IMR-90 (cell line): ENCODE measurements around the gene PHC3. TPM values are rescaled to one million over a fixed set of nuclear protein-coding genes. Genes with fewer than 3 reads are reported as not detected.

ENCODE experiments used
- ATAC-seq: fragments of 200-7000 bp; cut with Tn5 transposase; 2 replicates; pipeline ENCODE4 v1.9.1; 2020; ENCODE audit warnings: low read depth, mild to moderate bottlenecking, moderate library complexity
- BruUV-seq: library from RNA; stranded (reverse); fragments of 400-500 nt; replicated peaks from 2 replicates; lab custom pipeline; 2021; lab: Mats Ljungman, UMichigan
- CTCF ChIA-PET: fragments of 300-600 bp; formaldehyde crosslinking; extraction: SDS; loops from one replicate; lab custom pipeline; 2021; ENCODE audit warnings: antibody characterized with exemption; lab: Yijun Ruan, JAX
- POLR2A ChIA-PET: fragments of 300-600 bp; sonication (Branson Sonifier 250); formaldehyde crosslinking; loops from one replicate; lab custom pipeline; 2022; ENCODE audit warnings: antibody characterized with exemption; ENCODE audit not compliant: unreplicated experiment; lab: Charles Lee
- DNase-seq: peaks from one replicate; pipeline ENCODE4 v3.0.0; 2013
- H2AFZ ChIP-seq: replicated peaks from 2 replicates; pipeline ENCODE3; 2013; ENCODE audit warnings: low read length, mild to moderate bottlenecking; ENCODE audit not compliant: poor library complexity
- H2AK5ac ChIP-seq: 2 replicates; pipeline ENCODE4 v1.6.1; 2013; ENCODE audit warnings: low read depth, low read length, inconsistent platforms
- H2AK9ac ChIP-seq: replicated peaks from 2 replicates; pipeline ENCODE3; 2013; ENCODE audit warnings: mild to moderate bottlenecking, low read depth, low read length, moderate library complexity; ENCODE audit not compliant: poor library complexity
- H2BK120ac ChIP-seq: 2 replicates; pipeline ENCODE4 v1.6.1; 2013; ENCODE audit warnings: low read depth, low read length, inconsistent platforms
- H2BK15ac ChIP-seq: 3 replicates; pipeline ENCODE4 v1.6.1; 2013; ENCODE audit warnings: low read depth, low read length, inconsistent platforms
- H2BK20ac ChIP-seq: 2 replicates; pipeline ENCODE4 v1.6.1; 2013; ENCODE audit warnings: low read depth, mild to moderate bottlenecking, inconsistent platforms, low read length, moderate library complexity
- H2BK5ac ChIP-seq: 2 replicates; pipeline ENCODE4 v1.6.1; 2013; ENCODE audit warnings: mild to moderate bottlenecking, low read depth, low read length, inconsistent platforms; ENCODE audit not compliant: poor library complexity, severe bottlenecking
- H3K14ac ChIP-seq: replicated peaks from 2 replicates; pipeline ENCODE4 v1.6.1; 2013; ENCODE audit warnings: low read depth, low read length, inconsistent platforms
- H3K18ac ChIP-seq: 2 replicates; pipeline ENCODE4 v1.6.1; 2013; ENCODE audit warnings: low read depth, low read length, control low read depth
- H3K23ac ChIP-seq: 2 replicates; pipeline ENCODE4 v1.6.1; 2013; ENCODE audit warnings: low read depth, low read length, inconsistent platforms
- H3K27ac ChIP-seq: 2 replicates; pipeline ENCODE4 v1.5.1; 2013; ENCODE audit warnings: mild to moderate bottlenecking, control low read depth, low read length; ENCODE audit not compliant: insufficient read depth
- H3K27me3 ChIP-seq: 2 replicates; pipeline ENCODE4 v1.6.1; 2013; ENCODE audit warnings: low read length; ENCODE audit not compliant: control insufficient read depth, insufficient read depth
- H3K36me3 ChIP-seq: 2 replicates; pipeline ENCODE4 v1.6.1; 2013; ENCODE audit warnings: low read length, mixed read lengths; ENCODE audit not compliant: control insufficient read depth, insufficient read depth
- H3K4ac ChIP-seq: 2 replicates; pipeline ENCODE4 v1.6.1; 2013; ENCODE audit warnings: low read depth, low read length, inconsistent platforms
- H3K4me1 ChIP-seq: 2 replicates; pipeline ENCODE4 v1.6.1; 2013; ENCODE audit warnings: low read length, mixed read lengths; ENCODE audit not compliant: control insufficient read depth, insufficient read depth
- H3K4me2 ChIP-seq: 2 replicates; pipeline ENCODE4 v1.6.1; 2013; ENCODE audit warnings: low read depth, mild to moderate bottlenecking, control low read depth, low read length, moderate library complexity
- H3K4me3 ChIP-seq: 2 replicates; pipeline ENCODE4 v1.5.1; 2013; ENCODE audit warnings: low read depth, mild to moderate bottlenecking, control low read depth, low read length, moderate library complexity; ENCODE audit not compliant: insufficient read depth
- H3K56ac ChIP-seq: 2 replicates; pipeline ENCODE4 v1.6.1; 2013; ENCODE audit warnings: low read length, inconsistent platforms; ENCODE audit not compliant: insufficient read depth; ENCODE audit errors: extremely low read depth
- H3K79me1 ChIP-seq, 2 experiments: 2 replicates each; pipeline ENCODE4 v1.6.1; 2013; ENCODE audit warnings: low read length in 2 of 2, inconsistent platforms in 1 of 2, low read depth in 1 of 2
- H3K9ac ChIP-seq: 2 replicates; pipeline ENCODE4 v1.6.1; 2013; ENCODE audit warnings: low read depth, low read length, control low read depth
- H3K9me1 ChIP-seq: 2 replicates; pipeline ENCODE4 v1.6.1; 2013; ENCODE audit warnings: low read length, inconsistent platforms; ENCODE audit not compliant: insufficient read depth
- H3K9me3 ChIP-seq: 2 replicates; pipeline ENCODE4 v1.6.1; 2013; ENCODE audit warnings: low read length; ENCODE audit not compliant: control insufficient read depth, insufficient read depth
- H4K20me1 ChIP-seq: 2 replicates; pipeline ENCODE4 v1.6.1; 2013; ENCODE audit warnings: low read length, inconsistent platforms; ENCODE audit not compliant: insufficient read depth
- H4K5ac ChIP-seq: 2 replicates; pipeline ENCODE4 v1.6.1; 2013; ENCODE audit warnings: mild to moderate bottlenecking, low read depth, low read length, control low read depth
- H4K8ac ChIP-seq, 2 experiments: 2 replicates each; pipeline ENCODE4 v1.6.1; 2013; ENCODE audit warnings: low read depth in 2 of 2, low read length in 2 of 2, control low read depth in 1 of 2, inconsistent platforms in 1 of 2
- H4K91ac ChIP-seq: 2 replicates; pipeline ENCODE4 v1.6.1; 2013; ENCODE audit warnings: low read depth, low read length, inconsistent platforms; ENCODE audit not compliant: insufficient read depth
- BHLHE40 ChIP-seq: fragments of 150-350 bp; IDR thresholded peaks from 2 replicates; pipeline ENCODE4 v1.6.1; 2016; ENCODE audit warnings: mild to moderate bottlenecking, low read depth, low read length
- CEBPB ChIP-seq: IDR thresholded peaks from 2 replicates; pipeline ENCODE4 v1.6.1; 2012; ENCODE audit warnings: low read depth, low read length, improper control_type of control experiment
- CHD1 ChIP-seq: IDR thresholded peaks from 2 replicates; pipeline ENCODE4 v1.6.1; 2012; ENCODE audit warnings: low read depth, low read length, improper control_type of control experiment
- CTCF ChIP-seq: conservative IDR thresholded peaks from 2 replicates; pipeline ENCODE4 v1.5.1; 2012; ENCODE audit warnings: mild to moderate bottlenecking, low read depth, low read length, improper control_type of control experiment
- ELK1 ChIP-seq: fragments of 150-350 bp; IDR thresholded peaks from 2 replicates; pipeline ENCODE4 v1.6.1; 2016; ENCODE audit warnings: low read depth, mild to moderate bottlenecking, low read length, moderate library complexity, borderline replicate concordance
- FOS ChIP-seq: fragments of 150-350 bp; IDR thresholded peaks from 2 replicates; pipeline ENCODE4 v1.6.1; 2016; ENCODE audit warnings: low read depth, low read length
- MAFK ChIP-seq: IDR thresholded peaks from 2 replicates; pipeline ENCODE4 v1.6.1; 2012; ENCODE audit warnings: low read depth, low read length, improper control_type of control experiment
- MAZ ChIP-seq: IDR thresholded peaks from 2 replicates; pipeline ENCODE4 v1.6.1; 2012; ENCODE audit warnings: low read depth, mild to moderate bottlenecking, low read length, improper control_type of control experiment, moderate library complexity, borderline replicate concordance
- MXI1 ChIP-seq: IDR thresholded peaks from 2 replicates; pipeline ENCODE4 v1.6.1; 2012; ENCODE audit warnings: low read depth, mild to moderate bottlenecking, low read length, moderate library complexity, borderline replicate concordance
- NFE2L2 ChIP-seq: fragments of 150-350 bp; IDR thresholded peaks from 2 replicates; pipeline ENCODE4 v1.6.1; 2016; ENCODE audit warnings: low read depth, mild to moderate bottlenecking, low read length
- POLR2A ChIP-seq: IDR thresholded peaks from 2 replicates; pipeline ENCODE4 v1.6.1; 2012; ENCODE audit warnings: mild to moderate bottlenecking, low read depth, low read length
- RAD21 ChIP-seq: IDR thresholded peaks from 2 replicates; pipeline ENCODE4 v1.6.1; 2012; ENCODE audit warnings: low read length, improper control_type of control experiment
- RCOR1 ChIP-seq: IDR thresholded peaks from 2 replicates; pipeline ENCODE4 v1.6.1; 2012; ENCODE audit warnings: mild to moderate bottlenecking, low read length, improper control_type of control experiment; ENCODE audit not compliant: insufficient replicate concordance
- RFX5 ChIP-seq: IDR thresholded peaks from 2 replicates; pipeline ENCODE4 v1.8.0; 2012; ENCODE audit warnings: low read depth, mild to moderate bottlenecking, low read length, moderate library complexity
- SMC3 ChIP-seq: fragments of 150-350 bp; IDR thresholded peaks from 2 replicates; pipeline ENCODE4 v1.6.1; 2016; ENCODE audit warnings: low read depth, mild to moderate bottlenecking, antibody characterized with exemption, low read length, moderate library complexity
- USF2 ChIP-seq: fragments of 150-350 bp; IDR thresholded peaks from 2 replicates; pipeline ENCODE4 v1.6.1; 2017; ENCODE audit warnings: mild to moderate bottlenecking, antibody characterized with exemption, low read length, low read depth
- WGBS, 2 experiments: methylation state at CpG; one replicate each; pipeline versions ENCODE4 v1.1.5 to v1.1.7; 2013; ENCODE audit warnings: missing lambda C conversion rate in 2 of 2; ENCODE audit not compliant: insufficient read length in 1 of 2; ENCODE audit errors: extremely low coverage in 2 of 2; 5-methylcytosine and 5-hydroxymethylcytosine counted together
- dilution Hi-C: fragments of 300-500 bp; cut with HindIII; formaldehyde crosslinking; loops from one replicate; pipeline ENCODE4 v1.14.3; 2018; ENCODE audit warnings: low sequenced_read_pairs; ENCODE audit not compliant: unreplicated experiment
- in situ Hi-C: fragments of 300-500 bp; cut with MboI; formaldehyde crosslinking; loops from 3 replicates; pipeline ENCODE4 v1.14.3; 2019; ENCODE audit warnings: low sequenced_read_pairs, inconsistent platforms, mixed read lengths
- intact Hi-C: fragments of 100-400 bp; cut with micrococcal nuclease; formaldehyde crosslinking; loops from 2 replicates; pipeline ENCODE4 v1.10.0; 2022
- polyA plus RNA-seq, 3 experiments: library from polyadenylated mRNA; depleted of rRNA; stranded (reverse); fragments of >200 nt; gene quantifications; 2 replicates each; pipeline ENCODE4 v1.2.3, GENCODE V29; 2012; ENCODE audit warnings: low replicate concordance in 1 of 3
- total RNA-seq: library from RNA; depleted of rRNA; stranded (reverse); fragments of >200 nt; gene quantifications from 2 replicates; pipeline ENCODE4 v1.2.3, GENCODE V29; 2012

Gene PHC3
- total and polyA plus RNA-seq, 2 of the 4 experiments (the other 2 are of a cell fraction) = 18.3 to 26.3 TPM

- Histone ChIP-seq H2AFZ (peak overlapping the region; percentile 51), H2AK9ac (no peak overlapping the region), H4K91ac (no peak overlapping the region), H2AK5ac (no peak overlapping the region), H3K4me1 (no peaks in the 10 kb centered on the region), H3K14ac (no peak overlapping the region), H3K4ac (no peak overlapping the region), H3K9ac (no peak overlapping the region), H3K36me3 (no peaks in the 10 kb centered on the region), H4K5ac (no peak overlapping the region), H3K9me1 (no peaks in the 10 kb centered on the region), H3K27ac (no peak overlapping the region), H3K79me1 (no peaks in the 10 kb centered on the region), H3K4me3 (no peak overlapping the region), H3K9me3 (no peaks in the 10 kb centered on the region), H3K4me2 (no peak overlapping the region), H2BK120ac (no peak overlapping the region), H3K23ac (no peak overlapping the region), H4K20me1 (no peaks in the 10 kb centered on the region), H3K56ac (no peak overlapping the region), H2BK5ac (no peak overlapping the region), H2BK20ac (no peak overlapping the region), H2BK15ac (no peak overlapping the region), H3K27me3 (no peaks in the 10 kb centered on the region), H3K18ac (no peak overlapping the region), H4K8ac (no peak overlapping the region)
- intact Hi-C loops (no loop called here), dilution Hi-C loops (no loop called here), in situ Hi-C loops (loop anchor here (10.0 kb wide), 1 partner anchor 193 kb away; the partner anchor contains the start of gene LRRC31)
- POLR2A ChIA-PET = no interaction called here
- DNase-seq (no peak), ATAC-seq (no peak)
- CTCF ChIA-PET = interaction anchor here (0.8 kb wide), 1 partner anchor 9 kb away, joined by 3 read pairs; no protein-coding TSS in a partner anchor
- 94% methylated on average over 3 of the region's 3 CpGs; no CpG with 5 or more reads in 1 of the 2 experiments for WGBS, 2 experiments
- TF ChIP-seq RFX5 (no peak), RAD21 (no peak), RCOR1 (no peak), CTCF (no peak), MAZ (no peak), MXI1 (no peak), BHLHE40 (no peak), MAFK (no peak), FOS (no peak), NFE2L2 (no peak), POLR2A (no peak), CHD1 (no peak), CEBPB (no peak), SMC3 (no peak), ELK1 (no peak), USF2 (no peak)
- no TSS peak for BruUV-seq
Observed at GRCh38 chr3:170057550-170057949, 124.0 kb downstream of the PHC3 start.
